HS-5 (cell line): ENCODE results near the gene GMEB2.

Experiments used
- DNase-seq: peaks from one replicate; pipeline ENCODE4 v3.0.0-alpha.2; 2012; ENCODE audit warnings: low read depth

The GMEB2 gene

GRCh38 chr20:63544241-63544957 is 82.5 kb downstream of the GMEB2 start:
- no peak for DNase-seq

GRCh38 chr20:63543733-63544132 is 83.2 kb downstream of the GMEB2 start:
- DNase-seq: no peak

GRCh38 chr20:63543131-63543530 is 83.8 kb downstream of the GMEB2 start:
- DNase-seq: no peak

- DNase-seq: no peak
Observed at GRCh38 chr20:63542696-63543095, 84.2 kb downstream of the GMEB2 start.

GRCh38 chr20:63542031-63542559 is 84.8 kb downstream of the GMEB2 start:
- DNase-seq: no peak

GRCh38 chr20:63541371-63541770 is 85.5 kb downstream of the GMEB2 start:
- DNase-seq: no peak

- DNase-seq: no peak
Observed at GRCh38 chr20:63540417-63541186, 86.3 kb downstream of the GMEB2 start.

- no peak for DNase-seq
Observed at GRCh38 chr20:63539441-63540370, 87.2 kb downstream of the GMEB2 start.

GRCh38 chr20:63539092-63539430 is 87.8 kb downstream of the GMEB2 start:
- no peak for DNase-seq

GRCh38 chr20:63538204-63539091 is 88.5 kb downstream of the GMEB2 start:
- no peak for DNase-seq
